Activated CD4-positive, alpha-beta T cell treated with anti-CD3 and anti-CD28 coated beads for 36 hours (primary cell): ENCODE measurements around the gene ZNF587B. TPM values are rescaled to one million over a fixed set of nuclear protein-coding genes. Genes with fewer than 3 reads are reported as not detected.
"Not testable (repeated sequence)": the region's sequence is repeated elsewhere in the genome, so short reads cannot be mapped to it uniquely, and the experiment has no call there.

ENCODE experiments used
- ATAC-seq: fragments of 200-7000 bp; cut with Tn5 transposase; one replicate; pipeline ENCODE4 v1.10.0; 2021; ENCODE audit warnings: mild to moderate bottlenecking, moderate library complexity
- CTCF ChIA-PET: fragments of 350-600 bp; sonication (Branson Sonifier 250); formaldehyde crosslinking; loops from one replicate; lab custom pipeline; 2021; ENCODE audit warnings: antibody characterized with exemption; lab: Charles Lee
- POLR2A ChIA-PET: fragments of 350-600 bp; sonication (Branson Sonifier 250); formaldehyde crosslinking; loops from one replicate; lab custom pipeline; 2021; ENCODE audit warnings: antibody characterized with exemption, inconsistent platforms; lab: Charles Lee
- DNase-seq: peaks from one replicate; pipeline ENCODE4 v3.0.0-alpha.2; 2020
- H3K27ac Mint-ChIP-seq: one replicate; pipeline ENCODE4 v1.8.0; 2021; ENCODE audit warnings: mixed read lengths
- H3K27me3 Mint-ChIP-seq: one replicate; pipeline ENCODE4 v1.8.0; 2021; ENCODE audit warnings: mixed read lengths
- H3K36me3 Mint-ChIP-seq: one replicate; pipeline ENCODE4 v1.8.0; 2021; ENCODE audit warnings: low read depth, mixed read lengths
- H3K4me1 Mint-ChIP-seq: one replicate; pipeline ENCODE4 v1.8.0; 2021; ENCODE audit warnings: mixed read lengths
- H3K4me3 Mint-ChIP-seq: one replicate; pipeline ENCODE4 v1.8.0; 2021; ENCODE audit warnings: mild to moderate bottlenecking, moderate library complexity, mixed read lengths
- H3K9me3 Mint-ChIP-seq: one replicate; pipeline ENCODE4 v1.8.0; 2021; ENCODE audit warnings: low read depth, mixed read lengths
- intact Hi-C, 2 experiments: fragments of 100-400 bp; cut with DNase I in 1 of 2; cut with micrococcal nuclease in 1 of 2; formaldehyde crosslinking; loops; one replicate each; pipeline versions ENCODE4 v1.14.2 to v1.15.1; 2022 to 2024; cut with DNase I, micrococcal nuclease
- total RNA-seq, 2 experiments: library from RNA; stranded (reverse); gene quantifications; one replicate each; pipeline ENCODE4 v1.2.3, GENCODE V29; 2021

Gene ZNF587B
- total RNA-seq, 2 experiments from 2014 or later: 16.8 to 18.2 TPM

- H3K4me1 Mint-ChIP-seq: peaks cover 35% of the 10 kb centered on the region
- intact Hi-C loops: loop anchor here (5.0 to 10.0 kb wide), 2 partner anchors 63 to 1496 kb away; partner anchors contain the start of genes ZNF776 (in 1 of the 2) and ZSCAN5A (in 1 of the 2)
Observed at GRCh38 chr19:57810410-57811295, 19.4 kb upstream of the ZNF587B start.

GRCh38 chr19:57812226-57812625 lies 17.9 kb upstream of the ZNF587B start:
- no peak overlapping the region for H3K4me3 Mint-ChIP-seq
- intact Hi-C loops: loop anchor here (5.0 to 10.0 kb wide), 2 partner anchors 65 to 1497 kb away; partner anchors contain the start of genes ZNF776 (in 1 of the 2) and ZSCAN5A (in 1 of the 2)
- H3K9me3 Mint-ChIP-seq: no peaks in the 10 kb centered on the region
- peaks cover 41% of the 10 kb centered on the region for H3K4me1 Mint-ChIP-seq
- ChIA-PET CTCF (no interaction called here), POLR2A (no interaction called here)
- H3K36me3 Mint-ChIP-seq: peaks cover 45% of the 10 kb centered on the region
- no peaks in the 10 kb centered on the region for H3K27me3 Mint-ChIP-seq
- H3K27ac Mint-ChIP-seq: peak overlapping the region; percentile 68
- ATAC-seq: peak; percentile 7
- no peak for DNase-seq

More at GRCh38 chr19:57810410-57811295, 19.4 kb upstream of the ZNF587B start:
- H3K9me3 Mint-ChIP-seq, H3K27me3 Mint-ChIP-seq, H3K4me3 Mint-ChIP-seq, DNase-seq, CTCF ChIA-PET, ATAC-seq, POLR2A ChIA-PET: not testable (repeated sequence)
- peak overlapping the region; percentile 10 for H3K27ac Mint-ChIP-seq
- peaks cover 52% of the 10 kb centered on the region for H3K36me3 Mint-ChIP-seq

GRCh38 chr19:57812975-57813820 lies 16.9 kb upstream of the ZNF587B start:
- Mint-ChIP-seq H3K4me1 (peaks cover 41% of the 10 kb centered on the region), H3K4me3 (peak overlapping the region; percentile 89), H3K36me3 (peaks cover 38% of the 10 kb centered on the region), H3K27ac (peak overlapping the region; percentile 67)
- POLR2A ChIA-PET, H3K9me3 Mint-ChIP-seq, H3K27me3 Mint-ChIP-seq, CTCF ChIA-PET: not testable (repeated sequence)
- intact Hi-C loops: loop anchor here (5.0 to 10.0 kb wide), 2 partner anchors 66 to 1498 kb away; partner anchors contain the start of genes ZNF776 (in 1 of the 2) and ZSCAN5A (in 1 of the 2)
- ATAC-seq (peak; percentile 10), DNase-seq (peak; percentile 26)

- H3K9me3 Mint-ChIP-seq: no peaks in the 10 kb centered on the region
- peaks cover 44% of the 10 kb centered on the region for H3K4me1 Mint-ChIP-seq
- H3K27me3 Mint-ChIP-seq: no peaks in the 10 kb centered on the region
- POLR2A ChIA-PET: no interaction called here
- no peak for DNase-seq
- H3K27ac Mint-ChIP-seq: peak overlapping the region; percentile 75
- CTCF ChIA-PET: no interaction called here
- peaks cover 32% of the 10 kb centered on the region for H3K36me3 Mint-ChIP-seq
- no peak for ATAC-seq
- H3K4me3 Mint-ChIP-seq: peak overlapping the region; percentile 89
- intact Hi-C loops: loop anchor here (1.0 to 10.0 kb wide), 9 partner anchors 25 to 1499 kb away; partner anchors contain the start of genes ZNF586 (in 2 of the 2), ZNF587 (in 2 of the 2), ZNF776 (in 2 of the 2) and ZNF417 (in 1 of the 2)
Observed at GRCh38 chr19:57813919-57814504, 16.1 kb upstream of the ZNF587B start.

- H3K27ac Mint-ChIP-seq: peak within 1 kb of the TSS; percentile 75
- intact Hi-C loops: loop anchor here (1.0 to 10.0 kb wide), 9 partner anchors 25 to 1500 kb away; partner anchors contain the start of genes ZNF586 (in 2 of the 2), ZNF587 (in 2 of the 2), ZNF776 (in 2 of the 2) and ZNF417 (in 1 of the 2)
- H3K27me3 Mint-ChIP-seq: no peaks in the 10 kb centered on the region
- peaks cover 27% of the 10 kb centered on the region for H3K36me3 Mint-ChIP-seq
- H3K4me3 Mint-ChIP-seq: peak within 1 kb of the TSS; percentile 89
- peaks cover 42% of the 10 kb centered on the region for H3K4me1 Mint-ChIP-seq
- H3K9me3 Mint-ChIP-seq: no peaks in the 10 kb centered on the region
- ATAC-seq: peak; percentile 82
- ChIA-PET POLR2A (interaction anchor here (0.6 kb wide), 1 partner anchor 40 kb away, joined by 3 read pairs; no protein-coding TSS in a partner anchor), CTCF (interaction anchor here (0.5 kb wide), 1 partner anchor 77 kb away, joined by 3 read pairs; no protein-coding TSS in a partner anchor)
- DNase-seq: peak; percentile 84
Observed at GRCh38 chr19:57814505-57815246, 15.4 kb upstream of the ZNF587B start, which contains the start of gene ZNF552. ZNF552 (minus strand) TSS chr19:57814913; CDS start chr19:57814743, 170 bp downstream.

- CTCF ChIA-PET: interaction anchor here (0.5 kb wide), 1 partner anchor 78 kb away, joined by 3 read pairs; no protein-coding TSS in a partner anchor
- no peaks in the 10 kb centered on the region for H3K27me3 Mint-ChIP-seq
- DNase-seq (no peak), ATAC-seq (no peak)
- H3K4me1 Mint-ChIP-seq: peaks cover 46% of the 10 kb centered on the region
- H3K27ac Mint-ChIP-seq: peak overlapping the region; percentile 75
- H3K36me3 Mint-ChIP-seq: peaks cover 30% of the 10 kb centered on the region
- peak overlapping the region; percentile 89 for H3K4me3 Mint-ChIP-seq
- H3K9me3 Mint-ChIP-seq: no peaks in the 10 kb centered on the region
- POLR2A ChIA-PET: no interaction called here
- intact Hi-C loops: loop anchor here in 1 of 2 experiments (2.0 to 10.0 kb wide), 2 partner anchors 135 to 1501 kb away; partner anchors contain the start of genes ZNF551 and ZSCAN5A
Observed at GRCh38 chr19:57815247-57816075, 14.6 kb upstream of the ZNF587B start.

- Mint-ChIP-seq H3K4me3 (no peak overlapping the region), H3K27me3 (no peaks in the 10 kb centered on the region), H3K9me3 (no peaks in the 10 kb centered on the region), H3K36me3 (peaks cover 29% of the 10 kb centered on the region), H3K27ac (peak overlapping the region; percentile 51), H3K4me1 (peaks cover 55% of the 10 kb centered on the region)
- DNase-seq: peak; percentile 17
- intact Hi-C loops: loop anchor here in 1 of 2 experiments (10.0 kb wide), 1 partner anchor 1502 kb away; the partner anchor contains the start of gene ZSCAN5A
- no peak for ATAC-seq
- CTCF ChIA-PET: no interaction called here
- POLR2A ChIA-PET: no interaction called here
Observed at GRCh38 chr19:57816652-57817051, 13.4 kb upstream of the ZNF587B start.

- ATAC-seq: no peak
- Mint-ChIP-seq H3K27me3 (no peaks in the 10 kb centered on the region), H3K4me3 (no peak overlapping the region), H3K9me3 (no peaks in the 10 kb centered on the region), H3K4me1 (peaks cover 53% of the 10 kb centered on the region), H3K27ac (peak overlapping the region; percentile 94), H3K36me3 (peaks cover 31% of the 10 kb centered on the region)
- no peak for DNase-seq
- POLR2A ChIA-PET: no interaction called here
- intact Hi-C loops: loop anchor here in 1 of 2 experiments (2.0 to 10.0 kb wide), 3 partner anchors 185 to 1503 kb away; partner anchors contain the start of genes ZNF211, ZNF274 and ZSCAN5A
- CTCF ChIA-PET: no interaction called here
Observed at GRCh38 chr19:57817976-57818375, 12.1 kb upstream of the ZNF587B start.

- H3K9me3 Mint-ChIP-seq: no peaks in the 10 kb centered on the region
- POLR2A ChIA-PET: no interaction called here
- ATAC-seq (no peak), DNase-seq (no peak)
- peaks cover 33% of the 10 kb centered on the region for H3K36me3 Mint-ChIP-seq
- H3K27me3 Mint-ChIP-seq: no peaks in the 10 kb centered on the region
- intact Hi-C loops: loop anchor here in 1 of 2 experiments (2.0 to 10.0 kb wide), 3 partner anchors 186 to 1504 kb away; partner anchors contain the start of genes ZNF211, ZNF274 and ZSCAN5A
- CTCF ChIA-PET: no interaction called here
- H3K27ac Mint-ChIP-seq: peak overlapping the region; percentile 94
- H3K4me3 Mint-ChIP-seq: peak overlapping the region; percentile 97
- H3K4me1 Mint-ChIP-seq: peaks cover 51% of the 10 kb centered on the region
Observed at GRCh38 chr19:57818378-57818777, 11.7 kb upstream of the ZNF587B start.
